Activated gamma-delta T cell (primary cell): ENCODE results near the gene PPP6R1.

Experiments used
- DNase-seq: peaks from one replicate; lab custom pipeline; 2025; lab: John Stamatoyannopoulos, UW

Gene PPP6R1

GRCh38 chr19:55259540-55260210, 858 bp upstream of the PPP6R1 start:
- DNase-seq, result no peak

- DNase-seq, result peak; percentile 49
These were observed 365 bp downstream of the PPP6R1 start for GRCh38 chr19:55258476-55258827.

GRCh38 chr19:55257461-55258420, 1.1 kb downstream of the PPP6R1 start:
- no peak for DNase-seq

GRCh38 chr19:55256562-55257460, 2.0 kb downstream of the PPP6R1 start:
- no peak for DNase-seq

- DNase-seq, result no peak
These were observed 3.0 kb downstream of the PPP6R1 start for GRCh38 chr19:55255618-55256423.

- no peak for DNase-seq
These were observed 4.2 kb downstream of the PPP6R1 start for GRCh38 chr19:55254625-55254977.

GRCh38 chr19:55253842-55254624, 4.8 kb downstream of the PPP6R1 start:
- DNase-seq, result peak; percentile 37

GRCh38 chr19:55252760-55253663, 5.8 kb downstream of the PPP6R1 start:
- no peak for DNase-seq

GRCh38 chr19:55251341-55252081, 7.3 kb downstream of the PPP6R1 start:
- no peak for DNase-seq

- DNase-seq, result no peak
These were observed 8.4 kb downstream of the PPP6R1 start for GRCh38 chr19:55250262-55251036.

- DNase-seq, result no peak
These were observed 9.0 kb downstream of the PPP6R1 start for GRCh38 chr19:55249841-55250240.

- DNase-seq, result no peak
These were observed 10.1 kb downstream of the PPP6R1 start for GRCh38 chr19:55248704-55249103.

- no peak for DNase-seq
These were observed 10.6 kb downstream of the PPP6R1 start for GRCh38 chr19:55248166-55248675.

- no peak for DNase-seq
These were observed 11.2 kb downstream of the PPP6R1 start for GRCh38 chr19:55247621-55248099.

GRCh38 chr19:55246462-55247451, 12.1 kb downstream of the PPP6R1 start:
- no peak for DNase-seq

- DNase-seq, result no peak
These were observed 13.4 kb downstream of the PPP6R1 start for GRCh38 chr19:55245236-55245904.
